Nucleus accumbens (tissue), 56 donors: ENCODE data around the gene ARSD.
A peak's percentile ranks its signal among the peaks of the same experiment; 100 is the strongest.
"Not testable (repeated sequence)": the region's sequence is repeated elsewhere in the genome, so short reads cannot be mapped to it uniquely, and the experiment has no call there.

Source experiments
- DNase-seq, 56 donors: peaks; one replicate each; lab custom pipeline; 2025; lab: John Stamatoyannopoulos, UW

Gene ARSD

GRCh38 chrX:2928583-2929434, at the start of gene ARSD:
Gene ARSD (minus strand): TSS chrX:2929339. CDS start chrX:2929275, 64 bp downstream.
- DNase-seq: peak in 53 of 56 donors; percentile 1 to 73 (median 38)

- DNase-seq: not testable (repeated sequence)
Measured at GRCh38 chrX:2978639-2979038, 49.5 kb upstream of the ARSD start.

- DNase-seq: no peak
Measured at GRCh38 chrX:2974961-2975360, 45.8 kb upstream of the ARSD start.

GRCh38 chrX:2972391-2972790, 43.3 kb upstream of the ARSD start:
- DNase-seq: no peak

GRCh38 chrX:2969021-2969420, 39.9 kb upstream of the ARSD start:
- DNase-seq: no peak

- peak in 49 of 56 donors; percentile 1 to 67 (median 24) for DNase-seq
Measured at GRCh38 chrX:2967998-2968909, 39.1 kb upstream of the ARSD start.

- no peak for DNase-seq
Measured at GRCh38 chrX:2967584-2967983, 38.4 kb upstream of the ARSD start.

GRCh38 chrX:2967012-2967411, 37.9 kb upstream of the ARSD start:
- no peak for DNase-seq

- DNase-seq: no peak
Measured at GRCh38 chrX:2965965-2966364, 36.8 kb upstream of the ARSD start.

GRCh38 chrX:2963992-2964794, 35.1 kb upstream of the ARSD start:
- DNase-seq: not testable (repeated sequence)

- not testable (repeated sequence) for DNase-seq
Measured at GRCh38 chrX:2963449-2963848, 34.3 kb upstream of the ARSD start.

GRCh38 chrX:2962381-2962780, 33.2 kb upstream of the ARSD start:
- DNase-seq: no peak

GRCh38 chrX:2960861-2961515, 31.8 kb upstream of the ARSD start:
- DNase-seq: no peak

- no peak for DNase-seq
Measured at GRCh38 chrX:2958199-2958598, 29.1 kb upstream of the ARSD start.

GRCh38 chrX:2955838-2956237, 26.7 kb upstream of the ARSD start:
- no peak for DNase-seq

- no peak for DNase-seq
Measured at GRCh38 chrX:2955281-2955680, 26.1 kb upstream of the ARSD start.

GRCh38 chrX:2954541-2954940, 25.4 kb upstream of the ARSD start:
- DNase-seq: no peak

- not testable (repeated sequence) for DNase-seq
Measured at GRCh38 chrX:2937942-2938341, 8.8 kb upstream of the ARSD start.

GRCh38 chrX:2934715-2935710, 5.9 kb upstream of the ARSD start:
- DNase-seq: no peak
